ENCODE results near the gene VKORC1. TPM values are rescaled to one million over a fixed set of nuclear protein-coding genes. Genes with fewer than 3 reads are reported as not detected.

VKORC1 gene
- polyA plus RNA-seq, 1 of the 3 experiments (the other 2 are of a cell fraction), result 434 TPM

GRCh38 chr16:31063495-31063842, 31.1 kb downstream of the VKORC1 start:
- H2AFZ ChIP-seq (ENCODE audit: low read depth), result no peak overlapping the region
- H3K79me2 ChIP-seq (ENCODE audit: insufficient read depth), result peaks cover 77% of the 10 kb centered on the region
- ChIA-PET POLR2A (no interaction called here), CTCF (interaction anchor here (1.3 kb wide), 1 partner anchor 8 kb away, joined by 3 read pairs; no protein-coding TSS in a partner anchor)
- H3K4me3 ChIP-seq (ENCODE audit: low read depth in 2 of 2, low read length in 1 of 2), result no peak overlapping the region
- H3K36me3 ChIP-seq (replicated peaks in 1 of 2; ENCODE audit: control insufficient read depth in 1 of 2, insufficient read depth in 2 of 2, low read length in 1 of 2), result peaks cover 14 to 24% of the 10 kb centered on the region in 2 experiments
- no peaks in the 10 kb centered on the region for H4K20me1 ChIP-seq (ENCODE audit: insufficient read depth)
- DNase-seq, result no peak
- no peaks in the 10 kb centered on the region for H3K9me2 ChIP-seq
- no peak overlapping the region for H3K4me2 ChIP-seq
- H3K27me3 ChIP-seq (ENCODE audit: insufficient read depth), result no peaks in the 10 kb centered on the region
- no peak overlapping the region for H3K9ac ChIP-seq
- H3K4me1 ChIP-seq (ENCODE audit: control insufficient read depth in 1 of 2, insufficient read depth in 2 of 2, low read depth in 1 of 2, low read length in 1 of 2), result peaks cover 0 to 11% of the 10 kb centered on the region in 2 experiments; a peak in 3 of 4 replicates
- 96% methylated on average over 8 of the region's 9 CpGs for WGBS (ENCODE audit: low lambda C conversion rate)
- H3K9me3 ChIP-seq, result no peaks in the 10 kb centered on the region
- TF ChIP-seq FOSL2 (IDR thresholded peaks at IDR 0.05; ENCODE audit: borderline replicate concordance, low read depth), result no peak
- TF ChIP-seq RXRA (IDR thresholded peaks at IDR 0.05; ENCODE audit: borderline replicate concordance, low read depth), result no peak
- no peak for TF ChIP-seq RAD21 (IDR thresholded peaks at IDR 0.05; ENCODE audit: low read length)
- TF ChIP-seq GATA2 (CRISPR knock-in tag; IDR thresholded peaks at IDR 0.05), result no peak
- no peak for TF ChIP-seq MXI1 (IDR thresholded peaks at IDR 0.05; ENCODE audit: low read depth, low read length)
- no peak for TF ChIP-seq FOXM1 (IDR thresholded peaks at IDR 0.05; ENCODE audit: low read depth)
- TF ChIP-seq USF1 (IDR thresholded peaks at IDR 0.05; ENCODE audit: borderline replicate concordance, low read depth), result no peak
- no peak for TF ChIP-seq YY1 (IDR thresholded peaks at IDR 0.05; ENCODE audit: low read depth)
- no peak for TF ChIP-seq IRF3 (IDR thresholded peaks at IDR 0.05; ENCODE audit: low read depth, low read length)
- no peak for TF ChIP-seq POLR2AphosphoS5 (IDR thresholded peaks at IDR 0.05; ENCODE audit: low read depth, low read length)
- no peak for TF ChIP-seq CHD2 (IDR thresholded peaks at IDR 0.05; ENCODE audit: low read length, partially characterized antibody)
- no peak for TF ChIP-seq ZBTB33 (IDR thresholded peaks at IDR 0.05; ENCODE audit: borderline replicate concordance, low read depth)
- TF ChIP-seq PBX3 (IDR thresholded peaks at IDR 0.05), result no peak
- TF ChIP-seq ELF1 (IDR thresholded peaks at IDR 0.05), result no peak
- TF ChIP-seq REST (IDR thresholded peaks at IDR 0.05; ENCODE audit: low read depth, low read length), result no peak
- no peak for TF ChIP-seq USF2 (IDR thresholded peaks at IDR 0.05; ENCODE audit: borderline replicate concordance, low read depth, low read length)
- TF ChIP-seq JUND (IDR thresholded peaks at IDR 0.05), result no peak
- no peak for TF ChIP-seq TAF1 (IDR thresholded peaks at IDR 0.05; ENCODE audit: borderline replicate concordance, low read depth, low read length)
- no peak overlapping the region for H3K27ac ChIP-seq (ENCODE audit: low read depth in 2 of 2, low read length in 1 of 2)
- peaks cover 17% of the 10 kb centered on the region for H3F3A ChIP-seq (replicated peaks; ENCODE audit: insufficient read depth)

Measured in SK-N-SH (cell line).